Measurements from ENCODE around the gene SPATA45. TPM values are rescaled to one million over a fixed set of nuclear protein-coding genes. Genes with fewer than 3 reads are reported as not detected.

Gene SPATA45
- total RNA-seq, 1 experiment from 2014 or later: 0.68 TPM

GRCh38 chr1:212783976-212784375 is 63.5 kb downstream of the SPATA45 start:
- no peak overlapping the region for H2BK20ac ChIP-seq (ENCODE audit: low read depth, low read length, poor library complexity, severe bottlenecking)
- H3K14ac ChIP-seq (ENCODE audit: insufficient read depth, low read length): no peak overlapping the region
- no peak overlapping the region for H4K5ac ChIP-seq (ENCODE audit: insufficient read length, low read depth, low read length)
- H3K23ac ChIP-seq (ENCODE audit: insufficient read length, low read depth, low read length): no peak overlapping the region
- no peaks in the 10 kb centered on the region for H3K27me3 ChIP-seq (ENCODE audit: insufficient read depth, low read length)
- H3K4me1 ChIP-seq (ENCODE audit: insufficient read depth, low read length): no peaks in the 10 kb centered on the region
- no peaks in the 10 kb centered on the region for H3K23me2 ChIP-seq (ENCODE audit: insufficient read length, low read depth, low read length, poor library complexity, severe bottlenecking)
- no peak for TF ChIP-seq CTCF (conservative IDR thresholded peaks at IDR 0.05)
- no peak for DNase-seq
- H3K27ac ChIP-seq (ENCODE audit: insufficient read length, low read depth, low read length): no peak overlapping the region
- H2BK12ac ChIP-seq (ENCODE audit: insufficient read length, low read depth, low read length): no peak overlapping the region
- Mint-ChIP-seq H3K27me3 (ENCODE audit: low read depth) (no peaks in the 10 kb centered on the region), H3K4me3 (no peak overlapping the region), H3K27ac (no peak overlapping the region), H3K9me3 (peaks cover 0 to 4% of the 10 kb centered on the region in 2 experiments; a peak in 3 of 5 replicates), H3K4me1 (peaks cover 3% of the 10 kb centered on the region in 2 experiments), H3K36me3 (ENCODE audit: insufficient read depth in 1 of 3, low read depth in 3 of 3) (peaks cover 34 to 65% (median 61%) of the 10 kb centered on the region in 3 experiments)
- no peak overlapping the region for H2BK15ac ChIP-seq (ENCODE audit: low read depth, low read length)
- no peak overlapping the region for H2AFZ ChIP-seq (ENCODE audit: low read length)
- no peak overlapping the region for H4K91ac ChIP-seq (ENCODE audit: insufficient read length, low read depth, low read length)
- H4K8ac ChIP-seq (replicated peaks; ENCODE audit: insufficient read length, low read depth, low read length): no peak overlapping the region
- no peak overlapping the region for H3K9ac ChIP-seq (ENCODE audit: extremely low read depth, insufficient read length, low read length)
- H3K9me3 ChIP-seq (ENCODE audit: control insufficient read depth, low read depth, low read length): no peaks in the 10 kb centered on the region
- H3K56ac ChIP-seq (ENCODE audit: insufficient read length, low read depth, low read length): no peak overlapping the region
- no peak overlapping the region for H3K4me2 ChIP-seq (ENCODE audit: insufficient read depth, insufficient read length, low read length)
- H2BK5ac ChIP-seq (ENCODE audit: insufficient read length, low read length): no peak overlapping the region
- no peak overlapping the region for H3K18ac ChIP-seq (ENCODE audit: insufficient read length, low read depth, low read length)
- H3K79me1 ChIP-seq (ENCODE audit: insufficient read depth, low read depth, low read length, poor library complexity, severe bottlenecking): peaks cover 2% of the 10 kb centered on the region
- WGBS (ENCODE audit: extremely low coverage, insufficient read length, low lambda C conversion rate): no CpG with 5 or more reads among the region's 1 CpG
- no peaks in the 10 kb centered on the region for H4K20me1 ChIP-seq (ENCODE audit: control insufficient read depth, insufficient read depth, insufficient read length)
- H2AK5ac ChIP-seq (ENCODE audit: insufficient read length, low read length): no peak overlapping the region
- no peak overlapping the region for H3K4ac ChIP-seq (ENCODE audit: low read depth, low read length)
- H3K79me2 ChIP-seq (ENCODE audit: insufficient read depth, low read length): no peaks in the 10 kb centered on the region; the same call in 1 of the 2 replicates
- H3T11ph ChIP-seq (ENCODE audit: low read length): no peak overlapping the region
- H2BK120ac ChIP-seq (ENCODE audit: low read depth, low read length, poor library complexity, severe bottlenecking): no peak overlapping the region
